ENCODE data around the gene SLFN14.
"Not testable (repeated sequence)": the region's sequence is repeated elsewhere in the genome, so short reads cannot be mapped to it uniquely, and the experiment has no call there.

The SLFN14 gene

GRCh38 chr17:35559495-35560210 lies 966 bp downstream of the SLFN14 start:
- no peak for DNase-seq (ENCODE audit: low read depth)

DNA sequence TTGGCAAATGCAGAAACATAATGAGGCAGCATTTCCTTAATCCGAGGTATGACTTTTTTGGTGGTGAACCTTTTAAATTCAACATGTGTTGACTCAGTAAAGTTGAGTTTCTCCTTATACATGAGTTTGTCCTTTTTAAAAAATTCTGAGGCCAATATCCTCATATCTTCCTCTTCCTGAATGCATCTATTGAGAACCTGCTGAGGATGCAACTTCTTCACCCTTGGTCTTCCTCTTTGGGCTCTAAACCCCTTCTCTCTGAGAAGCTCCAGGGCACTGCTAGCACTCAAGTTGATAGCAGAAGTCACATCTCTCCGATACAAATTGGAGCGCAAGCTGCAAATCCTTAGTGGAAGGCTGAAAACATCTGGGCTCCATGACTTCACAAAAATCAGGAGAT lies 3.3 kb downstream of the SLFN14 start:
- no peak for DNase-seq (ENCODE audit: low read depth)

- no peak for DNase-seq (ENCODE audit: low read depth)
Measured at GRCh38 chr17:35555691-35556090, 4.9 kb downstream of the SLFN14 start.

DNA sequence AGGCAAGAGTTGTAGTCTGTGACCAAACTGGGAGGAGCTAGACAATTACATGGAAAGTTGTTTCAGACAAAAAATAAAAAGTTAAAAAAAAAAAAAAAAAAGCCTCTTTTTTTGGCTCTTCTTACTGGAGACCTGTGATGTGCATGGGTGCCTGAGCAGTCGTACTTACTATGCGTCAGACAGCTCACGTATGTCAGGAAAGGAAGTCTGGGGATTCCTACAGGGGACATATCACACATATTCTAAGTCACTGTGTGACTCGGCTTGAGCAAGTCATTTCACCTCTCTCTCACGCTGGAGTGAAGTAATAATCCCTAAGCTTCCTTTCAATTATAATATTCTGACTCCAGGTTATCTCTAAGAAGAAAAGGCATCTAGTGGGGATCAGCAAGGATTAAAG lies 6.0 kb downstream of the SLFN14 start:
- DNase-seq (ENCODE audit: low read depth) = no peak

DNA sequence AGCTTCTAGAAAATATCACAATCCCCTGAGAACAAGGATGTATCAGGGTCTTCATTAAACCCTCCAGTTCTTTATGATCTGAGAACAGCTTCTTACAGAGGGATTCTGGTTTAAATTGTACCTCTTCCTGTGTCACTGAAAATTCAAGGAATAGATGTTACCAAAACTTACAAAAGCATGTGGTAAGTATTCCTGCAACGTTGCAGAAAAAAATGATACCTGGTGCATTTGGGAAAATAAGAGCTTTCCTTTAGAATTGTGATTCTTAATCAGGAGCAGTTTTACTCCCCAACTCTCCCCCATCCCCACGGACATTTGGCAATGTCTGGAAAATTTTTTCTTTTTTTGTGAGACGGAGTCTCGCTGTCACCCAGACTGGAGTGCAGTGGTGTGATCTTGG lies 7.3 kb downstream of the SLFN14 start:
- no peak for DNase-seq (ENCODE audit: low read depth)

DNA sequence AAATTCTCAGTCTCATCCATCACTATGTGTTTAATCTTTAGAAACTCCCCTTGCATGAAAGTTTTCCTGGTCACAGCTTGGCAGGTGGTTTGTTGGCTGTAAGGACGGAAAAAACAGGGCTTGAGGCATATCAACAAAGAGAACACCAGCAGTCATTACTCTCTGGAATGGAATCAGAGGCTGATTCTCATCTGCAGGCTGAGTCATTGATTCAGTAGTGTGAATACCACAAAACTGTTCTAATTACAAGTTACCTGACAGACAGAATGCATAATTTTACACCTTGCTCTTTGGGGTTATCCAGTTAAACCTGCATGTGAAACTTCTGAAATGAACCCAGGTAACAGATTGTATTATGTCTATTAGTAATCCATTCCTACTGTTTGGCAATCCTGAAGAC lies 11.6 kb downstream of the SLFN14 start:
- DNase-seq (ENCODE audit: low read depth) = no peak

- no peak for DNase-seq (ENCODE audit: low read depth)
Measured at GRCh38 chr17:35548208-35548810, 12.3 kb downstream of the SLFN14 start.

- no peak for DNase-seq (ENCODE audit: low read depth)
Measured at GRCh38 chr17:35546487-35546886, 14.1 kb downstream of the SLFN14 start.

DNA sequence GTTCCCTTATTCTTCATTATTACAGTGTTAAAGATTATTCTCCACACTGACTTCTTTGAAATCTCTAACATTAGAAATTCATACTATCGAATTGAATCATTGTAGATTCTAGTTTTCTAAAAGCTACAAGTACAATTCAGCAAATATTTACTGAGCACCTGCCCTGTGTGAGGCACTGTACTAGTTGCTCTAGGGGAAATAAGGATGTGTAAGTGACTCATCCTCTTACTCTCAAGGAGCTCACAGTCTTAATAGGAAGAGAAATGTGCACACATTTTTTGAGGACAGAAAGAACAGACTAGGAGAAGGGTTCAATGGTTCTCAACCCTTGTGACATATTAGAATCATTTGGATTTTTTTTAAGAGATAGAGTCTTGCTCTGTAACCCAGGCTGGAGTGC lies 15.5 kb downstream of the SLFN14 start:
- DNase-seq (ENCODE audit: low read depth) = no peak

- DNase-seq (ENCODE audit: low read depth) = no peak
Measured at GRCh38 chr17:35543856-35544255, 16.8 kb downstream of the SLFN14 start.

DNA sequence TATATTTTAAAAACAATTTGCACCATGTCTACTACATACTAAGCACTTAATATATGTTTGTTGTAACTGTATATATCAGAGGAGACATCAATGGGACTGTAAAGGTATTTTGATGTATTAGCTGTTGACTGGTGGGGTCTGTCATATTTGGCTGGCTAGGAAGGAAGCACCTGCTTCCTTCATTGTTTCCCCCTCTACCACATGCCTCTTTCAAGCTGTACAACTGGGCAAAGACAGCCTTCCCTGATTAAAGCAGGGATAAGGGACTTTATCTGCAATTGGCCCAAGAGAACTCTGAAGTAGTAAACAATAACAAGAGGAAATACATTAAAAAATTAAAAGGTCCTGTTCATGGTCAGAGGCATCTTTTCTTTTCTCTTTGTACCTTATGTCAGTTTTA lies 17.6 kb downstream of the SLFN14 start:
- DNase-seq (ENCODE audit: low read depth) = no peak

DNA sequence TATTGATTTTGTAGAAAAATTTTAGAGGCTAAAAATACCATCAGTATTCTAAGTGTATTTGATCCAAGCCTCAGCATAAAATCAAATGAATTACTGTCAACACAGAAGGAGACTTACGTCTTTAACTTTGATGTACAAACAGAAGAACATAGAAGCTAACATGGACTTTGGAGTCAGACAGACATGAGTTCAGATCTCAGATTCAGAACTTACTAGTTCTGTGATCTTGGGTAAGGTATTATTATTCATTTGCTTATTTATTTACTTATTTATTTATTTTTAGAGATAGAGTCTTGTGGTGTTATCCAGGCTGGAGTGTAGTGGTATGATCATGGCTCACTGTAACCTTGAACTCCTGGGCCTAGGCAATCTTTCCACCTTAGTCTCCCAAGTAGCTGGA lies 19.2 kb downstream of the SLFN14 start:
- DNase-seq (ENCODE audit: low read depth) = no peak

DNA sequence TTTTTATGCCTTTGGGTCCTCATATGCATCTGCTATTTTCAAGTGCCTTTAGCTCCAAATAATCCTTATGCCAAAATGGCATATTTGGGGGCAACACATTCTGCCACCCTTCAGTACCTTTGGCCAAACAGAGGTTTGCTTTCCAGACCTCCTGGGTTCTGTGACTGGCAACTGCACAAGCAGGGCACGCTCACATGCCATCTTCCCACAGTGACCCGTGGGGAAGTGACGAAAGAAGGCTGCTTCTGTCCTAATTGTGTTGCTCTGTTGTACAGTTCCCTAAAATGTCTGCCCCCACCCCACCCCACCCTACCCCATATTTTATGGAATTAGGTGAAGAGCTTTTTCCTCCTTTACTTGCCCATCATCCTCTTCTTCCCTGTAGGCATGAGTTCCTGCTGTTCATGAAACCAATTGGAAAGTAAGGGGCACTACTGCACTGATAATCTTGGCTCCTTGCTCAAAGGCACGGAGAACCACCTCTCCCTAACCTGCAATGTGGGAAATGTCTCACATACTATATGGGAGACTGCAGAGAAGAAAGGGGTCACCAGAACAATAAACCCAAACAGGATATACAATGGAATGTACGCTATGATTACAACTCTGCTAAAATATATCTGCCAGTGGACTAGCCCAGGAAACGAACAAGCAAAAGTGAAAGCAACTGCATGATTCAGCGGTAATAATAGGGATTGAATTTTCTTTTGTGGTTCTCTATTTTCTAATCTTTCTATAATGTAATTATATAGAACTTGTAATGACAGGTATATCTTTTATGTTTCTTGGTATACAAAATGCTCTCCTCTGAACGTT lies 19.8 kb downstream of the SLFN14 start:
- no peak for DNase-seq (ENCODE audit: low read depth)

GRCh38 chr17:35539659-35540026 lies 21.0 kb downstream of the SLFN14 start:
- no peak for DNase-seq (ENCODE audit: low read depth)

DNA sequence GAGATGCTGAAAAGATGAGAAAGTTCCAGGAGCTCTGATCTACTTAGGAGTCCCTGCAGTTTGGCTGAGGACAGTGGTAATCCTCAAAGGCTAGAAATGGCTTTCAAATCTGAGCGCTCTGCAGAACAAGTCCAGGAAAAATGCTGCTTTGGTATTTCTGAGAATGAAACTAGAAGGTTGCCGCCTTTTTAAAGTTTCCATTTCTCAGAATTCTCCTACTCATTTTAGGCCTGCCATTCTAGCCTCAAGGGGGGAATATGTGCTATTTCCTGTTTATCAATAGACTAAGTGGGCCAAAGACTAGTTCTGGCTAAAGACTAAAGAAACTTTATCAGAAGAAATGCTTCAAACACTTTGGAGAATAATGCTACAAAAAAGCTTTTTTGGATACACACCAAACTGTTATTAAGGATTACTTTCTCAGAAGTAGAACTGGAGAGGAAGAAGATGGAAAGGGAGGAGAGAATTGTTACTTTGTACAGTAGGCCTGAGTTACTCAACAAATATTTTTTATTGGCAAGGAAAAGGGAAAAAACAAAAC lies 22.9 kb downstream of the SLFN14 start, which contains the start of gene SLFN12L:
Gene SLFN12L, minus strand, starts transcription at position 78 of the 541 bp plus-strand sequence. CDS start 15,314 bp downstream, outside the sequence.
- no peak for DNase-seq (ENCODE audit: low read depth)

GRCh38 chr17:35536664-35537171 lies 23.9 kb downstream of the SLFN14 start:
- DNase-seq (ENCODE audit: low read depth) = no peak

DNA sequence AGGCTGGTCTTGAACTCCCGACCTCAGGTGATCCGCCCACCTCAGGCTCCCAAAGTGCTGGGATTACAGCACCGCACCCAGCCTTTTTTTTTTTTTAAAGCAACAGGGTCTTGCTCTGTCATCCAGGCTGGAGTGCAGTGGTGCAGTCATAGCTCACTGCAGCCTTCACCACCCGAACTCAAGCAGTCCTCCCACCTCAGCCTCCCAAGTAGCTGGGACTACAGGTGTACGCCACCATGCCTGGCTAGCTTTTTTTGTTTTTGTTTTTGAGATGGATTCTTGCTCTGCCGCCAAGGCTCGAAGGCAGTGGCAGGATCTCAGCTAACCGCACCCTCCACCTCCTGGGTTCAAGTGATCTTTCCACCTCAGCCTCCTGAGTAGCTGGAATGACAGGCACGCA lies 25.2 kb downstream of the SLFN14 start:
- DNase-seq (ENCODE audit: low read depth) = not testable (repeated sequence)

- DNase-seq (ENCODE audit: low read depth) = no peak
Measured at GRCh38 chr17:35534576-35535093, 26.0 kb downstream of the SLFN14 start.

DNA sequence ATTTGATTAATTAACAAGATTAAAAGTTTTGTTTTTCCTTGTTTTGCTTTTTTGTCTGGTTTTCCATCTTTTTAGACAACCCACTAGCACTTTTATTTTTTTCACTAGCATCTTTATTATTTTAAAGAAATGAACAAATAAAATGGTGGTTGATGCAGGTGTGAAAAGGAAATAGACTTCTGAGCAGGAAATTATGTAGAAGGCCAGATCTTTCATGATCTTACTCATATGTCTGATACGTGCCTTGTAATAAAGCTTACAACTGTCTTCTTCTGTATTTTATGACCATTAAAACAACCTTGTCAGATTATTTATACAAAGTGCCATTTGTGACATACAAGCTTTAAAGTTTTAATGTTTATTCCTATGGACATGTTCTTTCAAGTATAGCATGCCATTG lies 29.5 kb downstream of the SLFN14 start:
- no peak for DNase-seq (ENCODE audit: low read depth)

DNA sequence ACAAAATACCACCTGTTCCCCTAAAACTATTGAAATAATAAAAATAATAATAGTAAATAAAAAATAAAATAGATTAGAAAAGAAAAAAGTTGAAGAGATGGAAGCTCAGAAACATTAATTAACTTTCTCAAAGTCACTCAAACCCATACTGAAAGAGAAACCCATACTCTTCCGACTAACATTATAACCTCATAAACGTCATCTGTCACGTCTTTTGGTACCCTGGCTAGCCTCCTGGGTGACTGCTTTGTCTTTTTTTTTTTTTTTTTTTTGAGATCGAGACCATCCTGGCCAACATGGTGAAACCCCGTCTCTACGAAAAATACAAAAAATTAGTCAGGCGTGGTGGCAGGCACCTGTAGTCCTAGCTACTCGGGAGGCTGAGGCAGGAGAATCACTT lies 30.8 kb downstream of the SLFN14 start:
- DNase-seq (ENCODE audit: low read depth) = no peak

GRCh38 chr17:35529326-35529725 lies 31.3 kb downstream of the SLFN14 start:
- not testable (repeated sequence) for DNase-seq (ENCODE audit: low read depth)

DNA sequence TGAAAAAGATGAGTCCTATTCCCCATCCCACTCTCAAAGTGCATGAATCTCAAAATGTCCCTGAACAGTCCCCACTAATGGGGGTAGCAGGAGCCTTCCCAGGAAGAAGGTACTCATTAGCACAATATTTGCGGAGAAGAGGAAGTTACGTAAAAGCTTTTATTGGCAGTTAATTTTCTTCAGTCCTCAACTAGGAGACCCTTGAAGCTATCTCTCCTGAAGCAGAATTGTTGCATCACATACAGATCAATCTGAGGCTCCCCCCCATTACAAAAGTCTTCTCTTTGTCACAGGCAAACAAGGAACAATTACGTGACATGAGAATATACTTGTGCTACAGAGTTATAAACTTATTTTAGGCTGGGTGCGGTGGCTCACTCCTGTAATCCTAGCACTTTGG lies 37.3 kb downstream of the SLFN14 start:
- DNase-seq (ENCODE audit: low read depth) = no peak

Data from activated T-cell treated with anti-CD3 and anti-CD28 coated beads for 48 hours (primary cell).